Iris pigment epithelial cell (primary cell): ENCODE results near the gene PRORP.
"Not testable (repeated sequence)": the region's sequence is repeated elsewhere in the genome, so short reads cannot be mapped to it uniquely, and the experiment has no call there.

Source experiments
- DNase-seq: peaks from one replicate; pipeline ENCODE4 v3.0.0-alpha.2; 2011; ENCODE audit warnings: low read depth

PRORP gene

GRCh38 chr14:35138585-35138984 lies 16.2 kb downstream of the PRORP start:
- DNase-seq = no peak

GRCh38 chr14:35140718-35141581 lies 18.6 kb downstream of the PRORP start:
- no peak for DNase-seq

GRCh38 chr14:35144029-35144428 lies 21.7 kb downstream of the PRORP start:
- DNase-seq = no peak

GRCh38 chr14:35146711-35147149 lies 24.4 kb downstream of the PRORP start:
- DNase-seq = no peak

- DNase-seq = no peak
These were observed 24.8 kb downstream of the PRORP start for GRCh38 chr14:35147186-35147585.

GRCh38 chr14:35147711-35148110 lies 25.4 kb downstream of the PRORP start:
- no peak for DNase-seq

- DNase-seq = no peak
These were observed 26.9 kb downstream of the PRORP start for GRCh38 chr14:35149239-35149638.

GRCh38 chr14:35152531-35152930 lies 30.2 kb downstream of the PRORP start:
- not testable (repeated sequence) for DNase-seq

- DNase-seq = no peak
These were observed 31.7 kb downstream of the PRORP start for GRCh38 chr14:35154016-35154415.

GRCh38 chr14:35155962-35156361 lies 33.6 kb downstream of the PRORP start:
- DNase-seq = peak; percentile 82

- DNase-seq = no peak
These were observed 36.1 kb downstream of the PRORP start for GRCh38 chr14:35158491-35158890.

GRCh38 chr14:35158951-35159653 lies 36.8 kb downstream of the PRORP start:
- peak; percentile 63 for DNase-seq

- peak; percentile 98 for DNase-seq
These were observed 37.5 kb downstream of the PRORP start for GRCh38 chr14:35159742-35160409.

- DNase-seq = peak; percentile 69
These were observed 38.9 kb downstream of the PRORP start for GRCh38 chr14:35161231-35161630.

- DNase-seq = no peak
These were observed 41.0 kb downstream of the PRORP start for GRCh38 chr14:35163384-35163783.

- no peak for DNase-seq
These were observed 42.5 kb downstream of the PRORP start for GRCh38 chr14:35164849-35165248.

GRCh38 chr14:35167496-35167895 lies 45.1 kb downstream of the PRORP start:
- DNase-seq = no peak
